Measurements from ENCODE around the gene SLC19A2. TPM values are rescaled to one million over a fixed set of nuclear protein-coding genes. Genes with fewer than 3 reads are reported as not detected.

Gene SLC19A2
- total and polyA plus RNA-seq, 2 donors from 2014 or later: 7.8 to 10.9 TPM

GRCh38 chr1:169487133-169487532 lies 1.4 kb upstream of the SLC19A2 start:
- H3K27me3 ChIP-seq (ENCODE audit: control insufficient read depth, insufficient read depth, low read length): no peaks in the 10 kb centered on the region
- H3K27ac ChIP-seq (ENCODE audit: low read depth in 2 of 2, low read length in 2 of 2): peak overlapping the region; percentile 92 to 93

GRCh38 chr1:169486281-169487051 lies 722 bp upstream of the SLC19A2 start:
- Histone ChIP-seq H3K27me3 (ENCODE audit: control insufficient read depth, insufficient read depth, low read length) (no peaks in the 10 kb centered on the region), H3K36me3 (ENCODE audit: control insufficient read depth in 2 of 3, insufficient read depth in 3 of 3, low read length in 3 of 3) (no peaks in the 10 kb centered on the region), H3K27ac (ENCODE audit: low read depth in 2 of 2, low read length in 2 of 2) (peak overlapping the region; percentile 92 to 93), H3K9ac (ENCODE audit: low read length in 3 of 3) (peak overlapping the region; percentile 50 to 83 (median 81)), H3K4me3 (ENCODE audit: low read length in 3 of 3) (peak overlapping the region; percentile 70 to 94 (median 79)), H3K4me1 (ENCODE audit: control insufficient read depth in 2 of 3, insufficient read depth in 2 of 3, low read depth in 1 of 3, low read length in 3 of 3) (peaks cover 3 to 6% (median 5%) of the 10 kb centered on the region in 3 donors), H3K9me3 (ENCODE audit: control insufficient read depth in 2 of 3, insufficient read depth in 1 of 3, low read length in 3 of 3) (no peaks in the 10 kb centered on the region)
- intact Hi-C loops (cut with DNase I): no loop called here
- DNase-seq: peak in 2 of 5 donors; percentile 38 to 61
- TF ChIP-seq CTCF (IDR thresholded peaks at IDR 0.05; ENCODE audit: borderline replicate concordance, extremely low read depth, insufficient read depth): no peak
- FAIRE-seq: no peak

More at GRCh38 chr1:169487133-169487532, 1.4 kb upstream of the SLC19A2 start:
- peak in 1 of 5 donors; percentile 3 for DNase-seq
- Histone ChIP-seq H3K9me3 (ENCODE audit: control insufficient read depth in 2 of 3, insufficient read depth in 1 of 3, low read length in 3 of 3) (no peaks in the 10 kb centered on the region), H3K4me3 (ENCODE audit: low read length in 3 of 3) (peak overlapping the region in 2 of 3 donors; percentile 79 to 94), H3K4me1 (ENCODE audit: control insufficient read depth in 2 of 3, insufficient read depth in 2 of 3, low read depth in 1 of 3, low read length in 3 of 3) (peaks cover 3 to 5% (median 4%) of the 10 kb centered on the region in 3 donors), H3K9ac (ENCODE audit: low read length in 3 of 3) (peak overlapping the region in 1 of 3 donors; percentile 83), H3K36me3 (ENCODE audit: control insufficient read depth in 2 of 3, insufficient read depth in 3 of 3, low read length in 3 of 3) (no peaks in the 10 kb centered on the region)
- no peak for TF ChIP-seq CTCF (IDR thresholded peaks at IDR 0.05; ENCODE audit: borderline replicate concordance, extremely low read depth, insufficient read depth)
- intact Hi-C loops (cut with DNase I): no loop called here
- FAIRE-seq: no peak

- Histone ChIP-seq H3K27me3 (ENCODE audit: control insufficient read depth, insufficient read depth, low read length) (no peaks in the 10 kb centered on the region), H3K4me3 (ENCODE audit: low read length in 3 of 3) (peak overlapping the region; percentile 69 to 94 (median 79)), H3K4me1 (ENCODE audit: control insufficient read depth in 2 of 3, insufficient read depth in 2 of 3, low read depth in 1 of 3, low read length in 3 of 3) (peaks cover 3 to 13% (median 5%) of the 10 kb centered on the region in 3 donors), H3K9me3 (ENCODE audit: control insufficient read depth in 2 of 3, insufficient read depth in 1 of 3, low read length in 3 of 3) (no peaks in the 10 kb centered on the region), H3K27ac (ENCODE audit: low read depth in 2 of 2, low read length in 2 of 2) (peak overlapping the region; percentile 93 to 98), H3K36me3 (ENCODE audit: control insufficient read depth in 2 of 3, insufficient read depth in 3 of 3, low read length in 3 of 3) (no peaks in the 10 kb centered on the region), H3K9ac (ENCODE audit: low read length in 3 of 3) (peak overlapping the region; percentile 64 to 86 (median 82))
- FAIRE-seq (no peak), DNase-seq (peak; percentile 58 to 83 (median 79))
- intact Hi-C loops (cut with DNase I): no loop called here
- TF ChIP-seq CTCF (IDR thresholded peaks at IDR 0.05; ENCODE audit: borderline replicate concordance, extremely low read depth, insufficient read depth): no peak
These were observed 887 bp downstream of the SLC19A2 start for GRCh38 chr1:169484683-169485430.

Measured in kidney (tissue), 14 donors.